CMK (cell line): ENCODE measurements around the gene ZFAND3.
A peak's percentile ranks its signal among the peaks of the same experiment; 100 is the strongest.

Experiments used
- DNase-seq: peaks from one replicate; pipeline ENCODE4 v3.0.0-alpha.2; 2010; ENCODE audit warnings: low read depth

ZFAND3 gene

GRCh38 chr6:37897321-37897720, 77.8 kb downstream of the ZFAND3 start:
- DNase-seq = no peak

GRCh38 chr6:37897818-37898515, 78.4 kb downstream of the ZFAND3 start:
- DNase-seq = peak; percentile 36

- DNase-seq = no peak
Measured at GRCh38 chr6:37903351-37904340, 84.1 kb downstream of the ZFAND3 start.

- DNase-seq = no peak
Measured at GRCh38 chr6:37904590-37904989, 85.1 kb downstream of the ZFAND3 start.

- DNase-seq = no peak
Measured at GRCh38 chr6:37906121-37906520, 86.6 kb downstream of the ZFAND3 start.

GRCh38 chr6:37910998-37911397, 91.5 kb downstream of the ZFAND3 start:
- no peak for DNase-seq

- DNase-seq = no peak
Measured at GRCh38 chr6:37913210-37913609, 93.7 kb downstream of the ZFAND3 start.

GRCh38 chr6:37915463-37915862, 95.9 kb downstream of the ZFAND3 start:
- DNase-seq = no peak

- no peak for DNase-seq
Measured at GRCh38 chr6:37916149-37916548, 96.6 kb downstream of the ZFAND3 start.

GRCh38 chr6:37916675-37917074, 97.1 kb downstream of the ZFAND3 start:
- DNase-seq = no peak

- no peak for DNase-seq
Measured at GRCh38 chr6:37917566-37917965, 98.0 kb downstream of the ZFAND3 start.

- no peak for DNase-seq
Measured at GRCh38 chr6:37919417-37920157, 100.1 kb downstream of the ZFAND3 start.

GRCh38 chr6:37920667-37921066, 101.1 kb downstream of the ZFAND3 start:
- DNase-seq = no peak

GRCh38 chr6:37922563-37922962, 103.0 kb downstream of the ZFAND3 start:
- DNase-seq = no peak

- no peak for DNase-seq
Measured at GRCh38 chr6:37923514-37923913, 104.0 kb downstream of the ZFAND3 start.

GRCh38 chr6:37926661-37927060, 107.1 kb downstream of the ZFAND3 start:
- no peak for DNase-seq

GRCh38 chr6:37928217-37928616, 108.7 kb downstream of the ZFAND3 start:
- no peak for DNase-seq

GRCh38 chr6:37930288-37930971, 110.9 kb downstream of the ZFAND3 start:
- no peak for DNase-seq

GRCh38 chr6:37931066-37931465, 111.5 kb downstream of the ZFAND3 start:
- no peak for DNase-seq

- DNase-seq = no peak
Measured at GRCh38 chr6:37934276-37934675, 114.7 kb downstream of the ZFAND3 start.

- no peak for DNase-seq
Measured at GRCh38 chr6:37936150-37936549, 116.6 kb downstream of the ZFAND3 start.

GRCh38 chr6:37936906-37937305, 117.4 kb downstream of the ZFAND3 start:
- DNase-seq = no peak
